Hair follicular keratinocyte (primary cell): ENCODE results near the gene TEKT2. TPM values are rescaled to one million over a fixed set of nuclear protein-coding genes. Genes with fewer than 3 reads are reported as not detected.

Source experiments
- total RNA-seq: library from RNA; depleted of rRNA; stranded (reverse); fragments of >200 nt; gene quantifications from 2 replicates; pipeline ENCODE4 v1.2.3, GENCODE V29; 2015

TEKT2 gene
- total RNA-seq: 0.08 and 0.16 TPM in 2 replicates

GRCh38 chr1:36083635-36084496 is at the start of gene TEKT2:
Gene TEKT2, plus strand, starts transcription at chr1:36084094. Its CDS starts 828 bp downstream, at chr1:36084922.

GRCh38 chr1:36088577-36089392 is 4.9 kb downstream of the TEKT2 start, which contains the start of gene ADPRS:
Gene ADPRS, plus strand, starts transcription at chr1:36088892. Its CDS starts 13 bp downstream, at chr1:36088905.

GRCh38 chr1:36125129-36125991 is 41.5 kb downstream of the TEKT2 start, which contains the start of gene COL8A2:
Gene COL8A2, minus strand, starts transcription at chr1:36125222. Its CDS starts 24,980 bp downstream, at chr1:36100242.

Other genes with a start within 250 kb of the TEKT2 start
- 10.7 and 11.6 TPM in 2 replicates for gene AGO1, start 200.9 kb upstream of the TEKT2 start, total RNA-seq
- gene AGO3, start 153.0 kb upstream of the TEKT2 start, total RNA-seq: 5.3 and 13.1 TPM in 2 replicates
- 55.2 and 60.7 TPM in 2 replicates for gene ADPRS, start 4.8 kb downstream of the TEKT2 start, total RNA-seq
- gene COL8A2, start 41.1 kb downstream of the TEKT2 start, total RNA-seq: 4.8 and 11.9 TPM in 2 replicates
- gene TRAPPC3, start 65.4 kb downstream of the TEKT2 start, total RNA-seq: 142 and 150 TPM in 2 replicates
- 366 and 380 TPM in 2 replicates for gene MAP7D1, start 72.1 kb downstream of the TEKT2 start, total RNA-seq
- 72.9 and 81.9 TPM in 2 replicates for gene THRAP3, start 140.3 kb downstream of the TEKT2 start, total RNA-seq
- gene SH3D21, start 222.3 kb downstream of the TEKT2 start, total RNA-seq: 1.9 and 3.1 TPM in 2 replicates
- gene EVA1B, start 239.6 kb downstream of the TEKT2 start, total RNA-seq: 20.1 and 36.5 TPM in 2 replicates